ENCODE measurements around the gene CELA2A.
A peak's percentile ranks its signal among the peaks of the same experiment; 100 is the strongest.
"Not testable (repeated sequence)": the region's sequence is repeated elsewhere in the genome, so short reads cannot be mapped to it uniquely, and the experiment has no call there.

Gene CELA2A

GRCh38 chr1:15469821-15470448, 13.4 kb downstream of the CELA2A start:
- DNase-seq, result not testable (repeated sequence)

- not testable (repeated sequence) for DNase-seq
Observed at GRCh38 chr1:15471067-15471466, 14.5 kb downstream of the CELA2A start.

GRCh38 chr1:15471723-15472122, 15.2 kb downstream of the CELA2A start:
- DNase-seq, result not testable (repeated sequence)

GRCh38 chr1:15472587-15472986, 16.1 kb downstream of the CELA2A start:
- no peak for DNase-seq

GRCh38 chr1:15475752-15476314, 19.3 kb downstream of the CELA2A start, which contains the start of gene CELA2B:
CELA2B (plus strand) TSS chr1:15476104; CDS start chr1:15476126, 22 bp downstream.
- DNase-seq, result no peak

- no peak for DNase-seq
Observed at GRCh38 chr1:15476927-15477326, 20.4 kb downstream of the CELA2A start.

GRCh38 chr1:15477646-15478212, 21.2 kb downstream of the CELA2A start:
- DNase-seq, result no peak

GRCh38 chr1:15479654-15480347, 23.3 kb downstream of the CELA2A start:
- DNase-seq, result no peak

GRCh38 chr1:15482455-15482854, 25.9 kb downstream of the CELA2A start:
- DNase-seq, result not testable (repeated sequence)

- DNase-seq, result not testable (repeated sequence)
Observed at GRCh38 chr1:15482983-15483543, 26.5 kb downstream of the CELA2A start.

GRCh38 chr1:15483971-15484370, 27.4 kb downstream of the CELA2A start:
- DNase-seq, result no peak

GRCh38 chr1:15484443-15484842, 27.9 kb downstream of the CELA2A start:
- DNase-seq, result not testable (repeated sequence)

GRCh38 chr1:15485636-15486035, 29.1 kb downstream of the CELA2A start:
- no peak for DNase-seq

GRCh38 chr1:15486844-15487610, 30.5 kb downstream of the CELA2A start:
- DNase-seq, result not testable (repeated sequence)

GRCh38 chr1:15488371-15488770, 31.8 kb downstream of the CELA2A start:
- no peak for DNase-seq

- DNase-seq, result no peak
Observed at GRCh38 chr1:15489052-15489736, 32.7 kb downstream of the CELA2A start.

GRCh38 chr1:15491010-15491409, 34.5 kb downstream of the CELA2A start:
- DNase-seq, result peak; percentile 47

GRCh38 chr1:15492596-15492995, 36.1 kb downstream of the CELA2A start:
- DNase-seq, result no peak

GRCh38 chr1:15493869-15494390, 37.4 kb downstream of the CELA2A start:
- no peak for DNase-seq

- no peak for DNase-seq
Observed at GRCh38 chr1:15500184-15501178, 43.9 kb downstream of the CELA2A start.
